Nephron progenitor cell (in vitro differentiated cells): ENCODE data around the gene CACNB4.

ENCODE experiments used
- DNase-seq: peaks from one replicate; pipeline ENCODE4 v3.0.0; 2021
- H3K27ac Mint-ChIP-seq: 2 replicates; pipeline ENCODE4 v1.8.0; 2021; ENCODE audit warnings: mild to moderate bottlenecking, moderate library complexity, mixed read lengths
- H3K27me3 Mint-ChIP-seq: 2 replicates; pipeline ENCODE4 v1.8.0; 2021; ENCODE audit warnings: mild to moderate bottlenecking, low read depth, mixed read lengths; ENCODE audit not compliant: poor library complexity
- H3K36me3 Mint-ChIP-seq: 2 replicates; pipeline ENCODE4 v1.8.0; 2021; ENCODE audit warnings: low read depth, mixed read lengths
- H3K4me1 Mint-ChIP-seq: 2 replicates; pipeline ENCODE4 v1.8.0; 2021; ENCODE audit warnings: mixed read lengths
- H3K4me3 Mint-ChIP-seq: 2 replicates; pipeline ENCODE4 v1.8.0; 2021; ENCODE audit warnings: mild to moderate bottlenecking, moderate library complexity, mixed read lengths
- H3K9me3 Mint-ChIP-seq: 2 replicates; pipeline ENCODE4 v1.8.0; 2021; ENCODE audit warnings: mild to moderate bottlenecking, moderate library complexity, mixed read lengths
- TF ChIP-seq, protein P1 (sequence below): fragments of 200-600 bp; sonication (generic); IDR thresholded peaks from 2 replicates; pipeline ENCODE4 v1.5.0; 2021; ENCODE audit warnings: antibody characterized with exemption

Gene CACNB4

DNA sequence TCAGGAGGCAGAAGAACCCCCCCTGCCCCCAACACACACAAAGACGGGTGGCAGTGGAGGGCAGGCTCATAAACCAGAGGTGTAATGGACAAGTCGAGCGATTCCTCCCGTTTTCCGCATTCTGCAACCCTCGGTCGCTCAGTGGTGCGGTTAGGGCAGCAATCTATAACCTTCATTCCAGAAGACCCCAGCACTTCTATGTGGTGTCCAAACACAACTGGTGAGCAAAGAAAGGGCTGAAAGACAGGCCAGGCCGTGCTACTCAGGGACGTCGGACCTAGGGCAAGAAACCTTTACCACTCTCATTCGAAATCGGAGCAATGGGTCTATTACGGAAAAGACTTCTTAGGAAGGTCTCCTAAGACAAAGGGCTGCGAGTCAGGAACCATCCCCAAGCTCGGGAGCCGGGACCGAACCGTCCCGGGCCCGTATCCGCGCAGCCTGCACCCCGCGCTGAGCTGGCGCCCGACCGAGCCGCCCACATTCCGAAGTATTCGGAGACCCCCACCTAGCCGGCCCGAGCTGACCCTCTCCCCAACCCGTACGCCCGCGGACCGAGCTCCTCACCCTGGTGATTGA, 271.2 kb downstream of the CACNB4 start:
- peaks cover 16% of the 10 kb centered on the region for H3K36me3 Mint-ChIP-seq
- peaks cover 3% of the 10 kb centered on the region for H3K27me3 Mint-ChIP-seq
- H3K4me1 Mint-ChIP-seq: peaks cover 46% of the 10 kb centered on the region
- no peaks in the 10 kb centered on the region for H3K9me3 Mint-ChIP-seq
- peak overlapping the region; percentile 98 for H3K4me3 Mint-ChIP-seq
- peak overlapping the region; percentile 98 for H3K27ac Mint-ChIP-seq
- TF ChIP-seq, protein P1, sequence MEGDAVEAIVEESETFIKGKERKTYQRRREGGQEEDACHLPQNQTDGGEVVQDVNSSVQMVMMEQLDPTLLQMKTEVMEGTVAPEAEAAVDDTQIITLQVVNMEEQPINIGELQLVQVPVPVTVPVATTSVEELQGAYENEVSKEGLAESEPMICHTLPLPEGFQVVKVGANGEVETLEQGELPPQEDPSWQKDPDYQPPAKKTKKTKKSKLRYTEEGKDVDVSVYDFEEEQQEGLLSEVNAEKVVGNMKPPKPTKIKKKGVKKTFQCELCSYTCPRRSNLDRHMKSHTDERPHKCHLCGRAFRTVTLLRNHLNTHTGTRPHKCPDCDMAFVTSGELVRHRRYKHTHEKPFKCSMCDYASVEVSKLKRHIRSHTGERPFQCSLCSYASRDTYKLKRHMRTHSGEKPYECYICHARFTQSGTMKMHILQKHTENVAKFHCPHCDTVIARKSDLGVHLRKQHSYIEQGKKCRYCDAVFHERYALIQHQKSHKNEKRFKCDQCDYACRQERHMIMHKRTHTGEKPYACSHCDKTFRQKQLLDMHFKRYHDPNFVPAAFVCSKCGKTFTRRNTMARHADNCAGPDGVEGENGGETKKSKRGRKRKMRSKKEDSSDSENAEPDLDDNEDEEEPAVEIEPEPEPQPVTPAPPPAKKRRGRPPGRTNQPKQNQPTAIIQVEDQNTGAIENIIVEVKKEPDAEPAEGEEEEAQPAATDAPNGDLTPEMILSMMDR: no peak
- peak; percentile 45 for DNase-seq

DNA sequence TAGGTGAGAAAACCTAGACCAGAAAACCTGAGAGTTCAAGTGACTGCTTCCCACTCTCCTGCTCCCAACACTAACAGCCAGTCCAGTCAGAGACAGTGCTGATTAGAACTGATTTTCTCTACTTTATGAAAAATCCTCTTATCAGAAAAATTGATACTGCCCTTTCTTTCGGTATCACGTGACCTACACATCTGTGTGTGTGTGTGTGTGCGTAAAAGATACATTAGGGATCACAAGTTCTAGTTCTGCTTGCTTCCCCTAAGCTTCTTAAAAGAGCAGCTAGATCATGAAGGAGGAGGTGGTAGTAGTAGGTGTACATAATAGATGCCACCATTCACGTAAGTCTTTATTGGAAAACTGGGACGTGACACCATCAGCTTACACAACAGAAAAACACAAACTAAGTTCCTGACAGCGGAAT, 272.1 kb downstream of the CACNB4 start:
- Mint-ChIP-seq H3K27ac (no peak overlapping the region), H3K4me3 (peak overlapping the region; percentile 98)
- TF ChIP-seq, protein P1: no peak

DNA sequence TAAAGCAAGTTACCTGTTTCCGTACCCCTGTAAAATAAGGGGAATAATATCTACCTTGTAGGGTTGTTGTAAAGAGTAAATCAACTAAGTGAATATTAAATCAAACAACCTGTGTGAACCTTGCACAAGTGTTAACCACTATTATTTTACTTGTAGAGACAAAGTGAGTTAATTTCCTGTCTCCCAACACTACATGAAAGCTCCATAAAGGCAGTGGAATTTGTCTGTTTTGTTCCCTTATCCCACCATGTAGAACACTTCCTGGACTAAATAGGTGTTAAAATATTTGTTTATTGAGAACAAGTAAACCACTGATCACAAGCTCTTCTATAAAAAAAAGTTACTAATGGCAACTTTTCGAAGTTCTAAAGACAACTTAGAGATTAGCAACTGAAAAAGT, 274.0 kb downstream of the CACNB4 start:
- TF ChIP-seq, protein P1: no peak
- no peak for DNase-seq
- Mint-ChIP-seq H3K4me3 (peak overlapping the region; percentile 41), H3K4me1 (peaks cover 46% of the 10 kb centered on the region), H3K27ac (no peak overlapping the region), H3K9me3 (peaks cover 8% of the 10 kb centered on the region), H3K36me3 (peaks cover 37% of the 10 kb centered on the region), H3K27me3 (peaks cover 3% of the 10 kb centered on the region)

More for the DNA sequence above, 272.1 kb downstream of the CACNB4 start:
- H3K36me3 Mint-ChIP-seq: peaks cover 23% of the 10 kb centered on the region
- no peak for DNase-seq
- H3K4me1 Mint-ChIP-seq: peaks cover 46% of the 10 kb centered on the region
- no peaks in the 10 kb centered on the region for H3K9me3 Mint-ChIP-seq
- peaks cover 3% of the 10 kb centered on the region for H3K27me3 Mint-ChIP-seq

DNA sequence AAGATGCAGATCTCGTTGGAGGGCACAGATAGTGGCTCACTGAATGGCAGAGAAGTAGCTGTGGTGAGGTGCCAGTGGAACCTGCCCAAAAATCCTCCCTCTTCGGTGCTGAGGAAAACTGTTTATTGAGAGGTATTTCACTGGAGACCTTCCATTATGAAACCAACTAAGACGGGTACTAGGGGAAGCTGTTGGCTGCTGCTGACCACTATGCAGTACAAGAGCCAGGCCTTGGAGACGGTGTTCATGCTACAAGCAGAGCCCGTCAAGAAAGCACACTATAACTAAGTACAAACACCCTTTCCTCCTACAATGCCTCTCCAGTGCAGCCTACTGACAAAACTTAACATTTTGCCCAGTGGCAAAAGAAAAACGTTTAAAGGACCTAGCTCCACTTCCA, 275.2 kb downstream of the CACNB4 start:
- TF ChIP-seq, protein P1: no peak
- Mint-ChIP-seq H3K9me3 (peaks cover 8% of the 10 kb centered on the region), H3K27me3 (peaks cover 3% of the 10 kb centered on the region), H3K27ac (no peak overlapping the region), H3K4me1 (peaks cover 41% of the 10 kb centered on the region), H3K36me3 (peaks cover 42% of the 10 kb centered on the region), H3K4me3 (no peak overlapping the region)
- DNase-seq: no peak

DNA sequence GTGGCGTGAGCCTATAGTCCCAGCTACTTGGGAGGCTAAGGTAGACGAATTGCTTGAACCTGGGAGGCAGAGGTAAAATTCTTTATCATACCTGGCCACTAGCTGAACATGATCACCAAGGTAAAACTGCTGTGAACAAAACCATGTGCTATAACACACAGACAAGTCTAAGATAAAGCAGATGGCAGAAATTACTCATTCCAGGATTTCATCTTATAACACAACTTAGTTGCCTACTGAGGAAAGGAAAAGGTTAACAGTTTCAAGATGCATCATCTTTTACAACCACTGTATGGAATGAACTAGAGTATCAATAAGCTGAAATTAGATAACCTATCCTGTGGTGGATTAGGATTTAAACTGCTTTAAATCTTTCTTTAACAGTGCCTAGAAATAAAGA, 278.9 kb downstream of the CACNB4 start:
- Mint-ChIP-seq H3K9me3 (peaks cover 8% of the 10 kb centered on the region), H3K36me3 (peaks cover 73% of the 10 kb centered on the region), H3K4me1 (peaks cover 14% of the 10 kb centered on the region), H3K27me3 (no peaks in the 10 kb centered on the region), H3K4me3 (no peak overlapping the region), H3K27ac (no peak overlapping the region)
- TF ChIP-seq, protein P1: no peak
- no peak for DNase-seq

DNA sequence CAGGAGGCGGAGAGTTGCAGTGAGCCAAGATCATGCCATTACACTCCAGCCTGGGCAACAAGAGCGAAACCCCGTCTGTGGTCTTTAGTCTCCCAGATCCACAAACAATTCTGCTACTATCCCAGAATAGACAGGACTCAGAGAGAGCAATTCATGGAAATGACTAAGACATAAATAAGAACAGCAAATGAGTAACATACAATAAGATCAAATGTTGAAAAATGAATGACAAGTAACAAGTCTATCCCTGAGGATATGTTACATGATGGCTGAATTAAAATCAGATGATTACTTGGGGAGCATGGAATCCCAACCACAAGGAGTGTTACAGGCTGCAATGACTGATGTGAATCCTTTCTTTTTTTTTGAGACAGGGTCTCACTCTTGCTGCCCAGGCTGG, 280.9 kb downstream of the CACNB4 start:
- peaks cover 8% of the 10 kb centered on the region for H3K9me3 Mint-ChIP-seq
- no peaks in the 10 kb centered on the region for H3K27me3 Mint-ChIP-seq
- peaks cover 79% of the 10 kb centered on the region for H3K36me3 Mint-ChIP-seq
- TF ChIP-seq, protein P1: no peak
- DNase-seq: no peak
- no peaks in the 10 kb centered on the region for H3K4me1 Mint-ChIP-seq
- H3K27ac Mint-ChIP-seq: no peak overlapping the region
- no peak overlapping the region for H3K4me3 Mint-ChIP-seq
